Measurements from ENCODE around the gene PSD4. TPM values are rescaled to one million over a fixed set of nuclear protein-coding genes. Genes with fewer than 3 reads are reported as not detected.

Gene PSD4
- total RNA-seq, 3 donors from 2014 or later, result 40.8 to 91.3 (median 64.4) TPM

GRCh38 chr2:113172721-113173541 lies 840 bp upstream of the PSD4 start:
- peaks cover 5% of the 10 kb centered on the region for H3K4me1 ChIP-seq (ENCODE audit: low read depth)
- intact Hi-C loops (cut with DNase I, micrococcal nuclease), result no loop called here
- TF ChIP-seq CTCF (IDR thresholded peaks at IDR 0.05), result no peak
- no peaks in the 10 kb centered on the region for H3K36me3 ChIP-seq (ENCODE audit: low read depth)
- H3K9me3 ChIP-seq, result no peaks in the 10 kb centered on the region
- DNase-seq, result no peak
- ATAC-seq, result no peak
- no peak overlapping the region for H3K4me3 ChIP-seq

GRCh38 chr2:113174376-113174750 lies 592 bp downstream of the PSD4 start:
- ATAC-seq (peak; percentile 2), DNase-seq (no peak)
- Histone ChIP-seq H3K9me3 (no peaks in the 10 kb centered on the region), H3K36me3 (ENCODE audit: low read depth) (no peaks in the 10 kb centered on the region), H3K4me3 (no peak overlapping the region), H3K4me1 (ENCODE audit: low read depth) (peaks cover 4% of the 10 kb centered on the region)
- intact Hi-C loops (cut with DNase I, micrococcal nuclease), result no loop called here
- no peak for TF ChIP-seq CTCF (IDR thresholded peaks at IDR 0.05)

GRCh38 chr2:113175042-113175628 lies 1.4 kb downstream of the PSD4 start:
- DNase-seq, result peak in 2 of 3 donors; percentile 64
- Histone ChIP-seq H3K36me3 (ENCODE audit: low read depth) (no peaks in the 10 kb centered on the region), H3K4me1 (ENCODE audit: low read depth) (peaks cover 7% of the 10 kb centered on the region)

GRCh38 chr2:113175736-113176695 lies 2.2 kb downstream of the PSD4 start:
- intact Hi-C loops (cut with DNase I, micrococcal nuclease), result no loop called here
- Histone ChIP-seq H3K9me3 (no peaks in the 10 kb centered on the region), H3K4me1 (ENCODE audit: low read depth) (peaks cover 11% of the 10 kb centered on the region), H3K36me3 (ENCODE audit: low read depth) (no peaks in the 10 kb centered on the region), H3K4me3 (no peak overlapping the region)
- DNase-seq, result peak in 1 of 3 donors; percentile 66
- ATAC-seq, result peak; percentile 21
- TF ChIP-seq CTCF (IDR thresholded peaks at IDR 0.05), result no peak

More at GRCh38 chr2:113175042-113175628, 1.4 kb downstream of the PSD4 start:
- intact Hi-C loops (cut with DNase I, micrococcal nuclease), result no loop called here
- no peak for TF ChIP-seq CTCF (IDR thresholded peaks at IDR 0.05)
- H3K9me3 ChIP-seq, result no peaks in the 10 kb centered on the region
- peak; percentile 79 for ATAC-seq
- no peak overlapping the region for H3K4me3 ChIP-seq

- H3K9me3 ChIP-seq, result no peaks in the 10 kb centered on the region
- H3K4me3 ChIP-seq, result no peak overlapping the region
- intact Hi-C loops (cut with DNase I, micrococcal nuclease), result no loop called here
- no peaks in the 10 kb centered on the region for H3K36me3 ChIP-seq (ENCODE audit: low read depth)
- peaks cover 14% of the 10 kb centered on the region for H3K4me1 ChIP-seq (ENCODE audit: low read depth)
- no peak for ATAC-seq
- no peak for TF ChIP-seq CTCF (IDR thresholded peaks at IDR 0.05)
- DNase-seq, result peak in 1 of 3 donors; percentile 30
Measured at GRCh38 chr2:113176696-113177355, 3.1 kb downstream of the PSD4 start.
